ENCODE measurements around the gene USP5.

The USP5 gene

GRCh38 chr12:6914947-6915788 lies 63.2 kb downstream of the USP5 start:
- DNase-seq (ENCODE audit: low read depth) = no peak

- DNase-seq (ENCODE audit: low read depth) = no peak
Observed at GRCh38 chr12:6915789-6916285, 63.9 kb downstream of the USP5 start.
